LNCAP (cell line): ENCODE measurements around the gene TOB1.

Experiments used
- CTCF ChIP-seq: fragments of 450-650 bp; IDR thresholded peaks from 2 replicates; pipeline ENCODE4 v1.5.1; 2017; ENCODE audit warnings: mild to moderate bottlenecking

The TOB1 gene

GRCh38 chr17:50908860-50909764 lies 43.0 kb upstream of the TOB1 start:
- TF ChIP-seq CTCF, result no peak; the same call in 1 of the 2 replicates

- TF ChIP-seq CTCF, result no peak
Measured at GRCh38 chr17:50908140-50908859, 42.1 kb upstream of the TOB1 start.

- no peak for TF ChIP-seq CTCF
Measured at GRCh38 chr17:50906443-50906842, 40.3 kb upstream of the TOB1 start.

- TF ChIP-seq CTCF, result no peak
Measured at GRCh38 chr17:50905460-50905803, 39.3 kb upstream of the TOB1 start.

GRCh38 chr17:50904518-50905459 lies 38.6 kb upstream of the TOB1 start:
- no peak for TF ChIP-seq CTCF

- no peak for TF ChIP-seq CTCF
Measured at GRCh38 chr17:50903604-50904517, 37.7 kb upstream of the TOB1 start.
